Smooth muscle cell (in vitro differentiated cells): ENCODE results near the gene AJAP1. TPM values are rescaled to one million over a fixed set of nuclear protein-coding genes. Genes with fewer than 3 reads are reported as not detected.

Source experiments
- DNase-seq: peaks from one replicate; lab custom pipeline; 2025; ENCODE audit not compliant: unreplicated experiment; lab: John Stamatoyannopoulos, UW
- H2AFZ ChIP-seq: fragments of 200-600 bp; sonication (generic); 2 replicates; pipeline ENCODE4 v1.6.0; 2016; ENCODE audit warnings: antibody characterized with exemption, low read depth, mild to moderate bottlenecking
- H3F3A ChIP-seq: fragments of 200-600 bp; sonication (generic); 2 replicates; pipeline ENCODE4 v1.6.0; 2017; ENCODE audit warnings: antibody characterized with exemption, low read depth
- H3K27ac ChIP-seq: fragments of 200-600 bp; sonication (generic); 2 replicates; pipeline ENCODE4 v1.5.1; 2016; ENCODE audit warnings: low read depth, mild to moderate bottlenecking
- H3K27me3 ChIP-seq: fragments of 200-600 bp; sonication (generic); 2 replicates; pipeline ENCODE4 v1.6.1; 2016; ENCODE audit warnings: low read depth, mild to moderate bottlenecking
- H3K36me3 ChIP-seq: fragments of 200-600 bp; sonication (generic); 2 replicates; pipeline ENCODE4 v1.5.1; 2016; ENCODE audit warnings: low read depth
- H3K4me1 ChIP-seq: fragments of 200-600 bp; sonication (generic); 2 replicates; pipeline ENCODE4 v1.5.1; 2016; ENCODE audit warnings: low read depth
- H3K4me2 ChIP-seq: fragments of 200-600 bp; sonication (generic); 2 replicates; pipeline ENCODE4 v1.6.0; 2016; ENCODE audit warnings: mild to moderate bottlenecking
- H3K4me3 ChIP-seq: fragments of 200-600 bp; sonication (generic); 2 replicates; pipeline ENCODE4 v1.5.1; 2016; ENCODE audit warnings: mild to moderate bottlenecking
- H3K79me2 ChIP-seq: fragments of 200-600 bp; sonication (generic); 2 replicates; pipeline ENCODE4 v1.6.0; 2016; ENCODE audit warnings: low read depth, mild to moderate bottlenecking
- H3K9ac ChIP-seq: fragments of 200-600 bp; sonication (generic); 2 replicates; pipeline ENCODE4 v1.6.0; 2016; ENCODE audit warnings: low read depth
- H3K9me3 ChIP-seq: fragments of 200-600 bp; sonication (generic); replicated peaks from 2 replicates; pipeline ENCODE4 v1.5.1; 2016; ENCODE audit warnings: low read depth
- H4K20me1 ChIP-seq: fragments of 200-600 bp; sonication (generic); 2 replicates; pipeline ENCODE4 v1.6.0; 2016; ENCODE audit warnings: low read depth
- WGBS: methylation state at CpG from one replicate; pipeline ENCODE4 v1.1.7; 2016; ENCODE audit warnings: low lambda C conversion rate; 5-methylcytosine and 5-hydroxymethylcytosine counted together
- polyA plus RNA-seq: library from polyadenylated mRNA; unstranded; fragments of >200 nt; fragmentation: Nextera tagmentation; extraction: Ambion mirVana; gene quantifications from 2 replicates; pipeline ENCODE4 v1.2.1, GENCODE V29; 2016
- total RNA-seq: library from RNA; depleted of rRNA; stranded (reverse); fragments of >200 nt; gene quantifications from 2 replicates; pipeline ENCODE4 v1.2.3, GENCODE V29; 2014
- TF ChIP-seq, protein P1 (sequence below): fragments of 200-600 bp; sonication (generic); IDR thresholded peaks from 2 replicates; pipeline ENCODE4 v1.5.1; 2017; ENCODE audit warnings: borderline replicate concordance, mild to moderate bottlenecking, antibody characterized with exemption; ENCODE audit not compliant: insufficient read depth, poor library complexity, severe bottlenecking

AJAP1 gene
- total and polyA plus RNA-seq, 2 experiments from 2014 or later = 0.10 to 0.58 TPM

GRCh38 chr1:4621646-4622045 is 32.8 kb upstream of the AJAP1 start:
- Histone ChIP-seq H3K36me3 (no peaks in the 10 kb centered on the region), H3K27ac (no peak overlapping the region), H3K4me2 (no peak overlapping the region), H3K9ac (no peak overlapping the region), H3K4me3 (no peak overlapping the region), H3K27me3 (no peaks in the 10 kb centered on the region), H3K4me1 (no peaks in the 10 kb centered on the region), H3K79me2 (no peaks in the 10 kb centered on the region), H3F3A (no peaks in the 10 kb centered on the region), H2AFZ (no peak overlapping the region), H4K20me1 (no peaks in the 10 kb centered on the region), H3K9me3 (no peaks in the 10 kb centered on the region)
- no peak for DNase-seq
- 74% methylated on average over 5 of the region's 5 CpGs for WGBS
- TF ChIP-seq, protein P1, sequence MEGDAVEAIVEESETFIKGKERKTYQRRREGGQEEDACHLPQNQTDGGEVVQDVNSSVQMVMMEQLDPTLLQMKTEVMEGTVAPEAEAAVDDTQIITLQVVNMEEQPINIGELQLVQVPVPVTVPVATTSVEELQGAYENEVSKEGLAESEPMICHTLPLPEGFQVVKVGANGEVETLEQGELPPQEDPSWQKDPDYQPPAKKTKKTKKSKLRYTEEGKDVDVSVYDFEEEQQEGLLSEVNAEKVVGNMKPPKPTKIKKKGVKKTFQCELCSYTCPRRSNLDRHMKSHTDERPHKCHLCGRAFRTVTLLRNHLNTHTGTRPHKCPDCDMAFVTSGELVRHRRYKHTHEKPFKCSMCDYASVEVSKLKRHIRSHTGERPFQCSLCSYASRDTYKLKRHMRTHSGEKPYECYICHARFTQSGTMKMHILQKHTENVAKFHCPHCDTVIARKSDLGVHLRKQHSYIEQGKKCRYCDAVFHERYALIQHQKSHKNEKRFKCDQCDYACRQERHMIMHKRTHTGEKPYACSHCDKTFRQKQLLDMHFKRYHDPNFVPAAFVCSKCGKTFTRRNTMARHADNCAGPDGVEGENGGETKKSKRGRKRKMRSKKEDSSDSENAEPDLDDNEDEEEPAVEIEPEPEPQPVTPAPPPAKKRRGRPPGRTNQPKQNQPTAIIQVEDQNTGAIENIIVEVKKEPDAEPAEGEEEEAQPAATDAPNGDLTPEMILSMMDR = no peak

- TF ChIP-seq, protein P1 = no peak
- Histone ChIP-seq H3K27me3 (no peaks in the 10 kb centered on the region), H3K4me3 (no peak overlapping the region), H3F3A (no peaks in the 10 kb centered on the region), H3K4me2 (no peak overlapping the region), H3K79me2 (no peaks in the 10 kb centered on the region), H3K36me3 (no peaks in the 10 kb centered on the region), H4K20me1 (no peaks in the 10 kb centered on the region), H3K27ac (no peak overlapping the region), H3K9me3 (no peaks in the 10 kb centered on the region), H3K4me1 (no peaks in the 10 kb centered on the region), H3K9ac (no peak overlapping the region), H2AFZ (no peak overlapping the region)
- no peak for DNase-seq
- 94% methylated on average over 10 of the region's 10 CpGs for WGBS
These were observed 31.6 kb upstream of the AJAP1 start for GRCh38 chr1:4622821-4623220.

DNA sequence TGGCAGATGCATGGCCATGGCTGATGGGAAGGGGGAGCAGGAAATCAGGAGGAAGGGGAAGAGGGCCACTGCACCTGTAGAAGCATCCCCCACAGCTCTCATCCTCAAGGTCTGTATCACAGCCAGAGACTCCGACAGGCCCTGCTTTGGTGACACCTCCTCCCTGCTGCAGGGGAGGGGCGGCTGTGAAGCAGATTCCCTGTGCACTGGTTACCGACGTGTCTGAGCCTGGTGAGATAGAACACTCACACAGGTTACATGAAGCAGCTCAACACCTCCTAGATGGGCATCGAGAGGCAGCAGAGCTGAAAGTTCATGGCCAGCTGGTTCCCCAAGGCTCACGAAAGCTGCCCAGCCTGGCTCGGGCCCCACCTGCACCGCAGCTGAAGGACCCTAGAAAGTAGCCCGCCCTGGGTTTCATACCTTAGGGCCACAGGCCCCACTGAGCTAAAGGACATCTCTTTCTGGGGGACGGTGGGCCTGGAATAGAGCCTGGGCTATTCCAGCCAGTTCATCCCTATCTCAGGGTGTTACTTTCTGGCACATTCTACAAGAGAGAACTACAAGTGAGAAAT is 30.2 kb upstream of the AJAP1 start:
- Histone ChIP-seq H4K20me1 (no peaks in the 10 kb centered on the region), H3K36me3 (no peaks in the 10 kb centered on the region), H3K27ac (no peak overlapping the region), H3F3A (no peaks in the 10 kb centered on the region), H3K79me2 (no peaks in the 10 kb centered on the region), H3K9me3 (no peaks in the 10 kb centered on the region), H2AFZ (no peak overlapping the region), H3K4me1 (no peaks in the 10 kb centered on the region), H3K4me3 (no peak overlapping the region), H3K27me3 (no peaks in the 10 kb centered on the region), H3K4me2 (no peak overlapping the region), H3K9ac (no peak overlapping the region)
- no peak for DNase-seq
- TF ChIP-seq, protein P1 = no peak
- WGBS = 90% methylated on average over 10 of the region's 10 CpGs

GRCh38 chr1:4624801-4625200 is 29.6 kb upstream of the AJAP1 start:
- Histone ChIP-seq H3K4me1 (no peaks in the 10 kb centered on the region), H3K36me3 (no peaks in the 10 kb centered on the region), H3K27ac (no peak overlapping the region), H4K20me1 (no peaks in the 10 kb centered on the region), H3K27me3 (no peaks in the 10 kb centered on the region), H3K79me2 (no peaks in the 10 kb centered on the region), H3K4me3 (no peak overlapping the region), H3F3A (no peaks in the 10 kb centered on the region), H3K9ac (no peak overlapping the region), H3K4me2 (no peak overlapping the region), H3K9me3 (no peaks in the 10 kb centered on the region), H2AFZ (no peak overlapping the region)
- no peak for DNase-seq
- TF ChIP-seq, protein P1 = no peak
- WGBS = 92% methylated on average over 9 of the region's 9 CpGs
